ENCODE results near the gene CAPN7.
A peak's percentile ranks its signal among the peaks of the same experiment; 100 is the strongest.

CAPN7 gene

DNA sequence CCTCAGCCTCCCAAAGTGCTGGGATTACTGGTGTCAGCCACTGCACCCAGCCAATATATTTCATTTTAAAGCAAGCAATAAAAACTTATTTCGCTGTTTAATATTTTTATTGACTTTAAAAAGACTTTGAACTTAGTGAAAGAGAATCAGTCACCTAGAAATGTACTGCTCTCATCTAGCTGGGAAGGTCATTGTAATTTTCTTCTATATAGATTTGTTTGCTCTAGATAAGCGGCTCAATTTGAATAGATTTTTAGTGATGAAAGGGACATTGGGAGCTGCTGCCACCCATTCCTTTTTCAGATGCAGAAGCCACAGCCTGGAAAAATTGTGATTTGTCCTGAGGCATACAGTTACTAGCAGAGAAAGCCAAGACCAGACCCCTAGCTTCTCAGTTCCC, 40.1 kb downstream of the CAPN7 start:
- DNase-seq (ENCODE audit: low read depth, low spot score), result no peak

DNA sequence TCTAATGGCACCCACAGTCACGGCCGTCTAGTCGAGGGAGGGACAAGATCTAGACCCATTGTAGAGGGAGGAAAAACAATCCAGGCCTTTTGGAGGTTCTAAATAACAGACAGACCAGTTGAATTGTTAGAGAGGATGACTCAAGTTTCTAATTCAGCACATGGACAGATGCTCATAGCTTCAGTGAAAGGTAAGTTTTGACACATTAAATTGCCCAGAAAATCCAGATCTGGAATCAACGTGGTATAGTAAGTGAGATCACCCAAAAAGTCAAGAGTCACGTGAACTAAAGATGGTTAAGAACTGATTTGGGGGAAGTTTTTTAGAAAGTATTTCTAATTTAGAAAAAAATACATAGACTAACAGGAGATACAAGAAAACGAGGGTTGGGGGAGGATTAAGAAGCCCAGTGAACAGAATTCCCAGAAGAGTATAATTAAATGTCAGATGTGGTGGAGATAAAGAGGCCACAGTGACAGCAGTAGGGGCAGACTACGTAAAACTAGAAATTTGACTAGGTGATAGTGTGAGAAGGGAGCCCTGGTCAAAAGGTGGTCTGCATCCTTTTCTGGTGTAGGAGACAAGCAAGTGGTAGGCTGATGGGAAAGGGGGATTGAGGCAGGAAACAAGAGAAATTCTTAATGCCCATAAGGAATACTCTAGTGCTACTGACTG, 47.1 kb downstream of the CAPN7 start:
- no peak for DNase-seq (ENCODE audit: low read depth, low spot score)

DNA sequence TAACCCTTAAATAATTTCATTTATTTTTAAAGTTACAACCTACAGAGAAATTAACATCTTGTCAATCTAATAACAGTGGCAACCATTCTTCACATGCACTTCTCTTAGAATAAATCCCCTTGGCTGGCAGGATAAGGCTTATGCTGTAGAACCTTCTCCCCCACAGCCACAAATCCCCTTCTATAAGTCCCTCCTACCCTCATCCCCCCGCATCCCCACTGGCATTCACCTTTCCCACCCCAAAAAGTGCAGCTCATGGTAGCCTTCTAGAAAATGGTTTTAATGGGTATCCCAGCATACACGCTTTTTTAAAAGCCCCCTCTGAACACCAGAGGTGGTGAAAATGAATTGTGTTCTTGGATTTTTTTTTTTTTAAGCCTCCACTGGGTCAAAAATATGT, 49.2 kb downstream of the CAPN7 start:
- DNase-seq (ENCODE audit: low read depth, low spot score), result no peak

DNA sequence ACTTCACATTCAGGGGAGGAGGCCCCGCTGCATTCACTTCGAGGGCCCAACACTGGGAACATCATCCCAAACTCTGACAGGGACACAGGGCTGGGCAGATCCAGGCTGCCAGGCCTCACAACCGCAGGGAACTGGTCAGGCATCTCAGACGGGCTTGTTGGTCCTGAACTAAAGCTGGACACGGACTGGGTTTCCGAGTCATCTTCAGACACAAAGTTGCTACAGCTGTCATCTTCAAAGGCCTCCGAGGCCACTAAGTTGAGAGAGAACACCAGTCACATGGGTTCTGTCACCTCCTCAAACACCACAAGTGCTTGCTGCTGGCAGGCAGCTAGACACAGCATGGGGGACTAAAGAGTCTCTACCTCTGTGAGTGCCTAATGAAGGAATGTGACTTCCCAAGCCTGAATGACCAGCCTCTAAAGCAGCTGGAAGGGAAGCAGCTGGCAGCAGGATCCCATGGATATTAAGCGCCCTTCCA, 50.9 kb downstream of the CAPN7 start:
- DNase-seq (ENCODE audit: low read depth, low spot score), result no peak

DNA sequence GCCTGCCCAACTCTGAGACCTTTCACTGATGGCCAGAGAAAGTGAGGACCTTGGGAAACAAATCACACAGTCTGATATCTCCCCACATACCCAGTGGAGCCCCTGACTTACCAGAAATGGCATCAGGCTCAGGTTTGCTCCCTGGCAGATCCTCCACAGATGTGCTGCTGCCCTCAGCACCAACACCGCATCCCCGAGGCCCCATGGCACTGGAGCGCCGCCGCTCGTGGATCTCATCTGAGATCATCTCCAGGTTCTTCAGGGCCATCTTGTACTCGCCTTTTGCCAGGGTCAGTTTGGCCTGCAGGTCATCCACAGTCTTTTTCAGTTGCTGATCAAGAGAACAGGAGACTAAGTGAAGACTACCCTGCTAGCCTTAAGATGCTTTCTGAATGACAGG, 52.7 kb downstream of the CAPN7 start:
- DNase-seq (ENCODE audit: low read depth, low spot score), result no peak

DNA sequence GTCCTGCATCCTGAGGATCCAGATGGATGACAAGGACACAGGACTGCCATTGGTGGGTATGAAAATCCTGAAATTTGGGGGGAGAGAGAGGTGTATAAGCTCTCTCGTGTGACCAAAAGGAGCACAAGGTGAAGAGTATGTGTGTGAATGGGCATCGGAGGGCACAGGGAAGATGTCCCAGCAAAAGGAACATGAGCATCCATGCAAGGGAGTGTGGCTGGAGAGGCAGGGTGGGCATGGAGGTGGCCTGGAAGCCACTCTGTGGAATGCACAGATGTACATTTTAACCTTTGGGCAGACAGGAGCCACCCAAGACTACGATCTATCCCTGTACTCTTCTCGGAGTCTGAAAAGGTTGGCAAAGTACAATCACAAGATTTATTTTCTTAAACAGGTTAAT, 54.5 kb downstream of the CAPN7 start:
- no peak for DNase-seq (ENCODE audit: low read depth, low spot score)

DNA sequence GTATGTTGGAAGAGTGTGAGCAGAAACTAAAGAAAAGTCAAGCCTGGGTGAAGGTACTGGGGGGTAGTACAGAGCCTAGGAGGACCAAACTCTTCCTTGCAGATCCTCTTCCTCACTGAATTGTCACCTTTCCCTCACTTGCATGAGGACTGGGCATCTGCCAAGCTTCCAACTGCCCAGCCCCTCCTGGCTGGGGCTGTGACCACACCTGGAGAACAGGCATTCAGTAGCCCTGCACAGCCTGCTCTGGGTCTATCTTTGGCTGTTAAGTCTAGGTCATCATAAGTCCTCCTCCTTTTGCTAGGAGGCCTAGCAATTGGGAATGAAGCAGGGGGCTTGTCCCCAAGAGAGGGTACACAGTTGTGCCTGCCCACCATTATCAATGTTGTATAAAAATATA, 55.2 kb downstream of the CAPN7 start:
- DNase-seq (ENCODE audit: low read depth, low spot score), result no peak

DNA sequence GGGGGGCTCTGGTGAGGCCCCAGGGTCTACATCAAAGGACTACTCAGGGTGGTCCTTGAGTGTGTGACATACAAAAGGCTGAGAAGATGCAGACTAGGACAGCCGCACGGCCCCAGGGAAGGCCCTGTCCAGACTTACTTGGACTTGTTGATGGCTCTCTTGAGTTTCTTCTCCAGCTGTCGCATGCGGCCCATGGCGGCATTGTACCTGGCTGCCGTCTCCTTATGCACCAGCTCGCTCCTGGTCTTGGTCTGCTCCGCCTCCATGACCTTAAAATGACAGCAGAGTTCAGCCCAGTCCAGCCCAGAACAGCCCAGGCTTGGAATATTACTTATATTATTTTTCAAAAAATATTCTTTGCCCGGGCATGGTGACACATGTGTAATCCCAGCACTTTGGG, 56.0 kb downstream of the CAPN7 start:
- DNase-seq (ENCODE audit: low read depth, low spot score), result no peak

DNA sequence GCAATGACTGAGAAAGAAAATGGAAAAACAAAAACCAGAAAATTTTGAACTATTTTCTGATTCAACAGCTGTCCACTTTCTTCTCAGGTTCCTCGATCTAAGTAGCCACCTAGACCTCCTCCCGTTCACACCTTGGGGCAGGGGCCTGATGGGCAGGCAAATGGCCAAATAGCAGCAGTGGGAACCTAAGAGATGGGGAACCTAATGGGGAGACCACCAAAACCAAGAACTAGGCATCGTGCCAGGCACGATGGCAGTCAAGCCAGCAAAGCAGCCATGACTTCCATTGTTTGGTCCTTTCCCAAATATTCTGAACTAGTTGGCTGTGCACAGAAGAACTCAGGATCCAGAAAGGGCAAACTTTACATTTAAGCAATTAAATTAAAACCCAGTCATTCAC, 57.1 kb downstream of the CAPN7 start:
- no peak for DNase-seq (ENCODE audit: low read depth, low spot score)

DNA sequence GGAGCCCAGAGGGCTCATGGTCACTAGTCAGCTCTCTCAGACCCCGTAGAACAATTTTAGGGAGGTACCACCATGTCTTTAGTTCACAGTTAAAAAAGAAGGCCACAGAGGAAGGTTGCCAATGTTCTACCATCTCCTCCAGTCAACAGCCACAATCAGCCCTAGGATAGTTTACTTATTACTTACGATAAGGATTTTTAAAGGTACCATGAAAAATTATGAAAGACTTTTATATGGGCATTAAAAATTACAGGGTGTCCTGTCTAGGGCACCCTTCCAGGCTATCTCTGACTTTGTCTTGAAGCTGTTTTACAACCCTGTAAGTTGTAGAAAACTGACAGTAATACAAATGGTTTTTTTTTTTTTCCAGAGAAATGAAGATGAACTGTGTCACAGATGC, 57.9 kb downstream of the CAPN7 start:
- DNase-seq (ENCODE audit: low read depth, low spot score), result no peak

DNA sequence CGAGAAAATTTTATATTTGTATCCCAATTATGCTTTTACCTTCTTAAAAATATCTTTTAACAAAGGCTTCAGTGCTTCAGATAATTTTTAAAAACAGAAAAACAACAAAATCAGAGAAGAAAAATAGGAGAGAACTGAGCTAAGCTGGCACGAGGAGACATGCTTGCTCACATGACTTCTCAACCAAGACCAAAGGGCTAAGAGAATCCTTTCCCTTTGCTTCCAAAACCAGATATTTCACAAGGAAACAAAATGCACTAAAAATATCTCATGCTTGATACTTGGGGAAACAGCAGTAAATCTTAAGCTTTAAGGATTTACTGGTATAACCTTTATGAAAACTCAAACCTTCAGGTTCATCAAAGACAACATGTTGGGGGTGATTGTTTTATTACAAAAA, 58.4 kb downstream of the CAPN7 start:
- DNase-seq (ENCODE audit: low read depth, low spot score), result no peak

DNA sequence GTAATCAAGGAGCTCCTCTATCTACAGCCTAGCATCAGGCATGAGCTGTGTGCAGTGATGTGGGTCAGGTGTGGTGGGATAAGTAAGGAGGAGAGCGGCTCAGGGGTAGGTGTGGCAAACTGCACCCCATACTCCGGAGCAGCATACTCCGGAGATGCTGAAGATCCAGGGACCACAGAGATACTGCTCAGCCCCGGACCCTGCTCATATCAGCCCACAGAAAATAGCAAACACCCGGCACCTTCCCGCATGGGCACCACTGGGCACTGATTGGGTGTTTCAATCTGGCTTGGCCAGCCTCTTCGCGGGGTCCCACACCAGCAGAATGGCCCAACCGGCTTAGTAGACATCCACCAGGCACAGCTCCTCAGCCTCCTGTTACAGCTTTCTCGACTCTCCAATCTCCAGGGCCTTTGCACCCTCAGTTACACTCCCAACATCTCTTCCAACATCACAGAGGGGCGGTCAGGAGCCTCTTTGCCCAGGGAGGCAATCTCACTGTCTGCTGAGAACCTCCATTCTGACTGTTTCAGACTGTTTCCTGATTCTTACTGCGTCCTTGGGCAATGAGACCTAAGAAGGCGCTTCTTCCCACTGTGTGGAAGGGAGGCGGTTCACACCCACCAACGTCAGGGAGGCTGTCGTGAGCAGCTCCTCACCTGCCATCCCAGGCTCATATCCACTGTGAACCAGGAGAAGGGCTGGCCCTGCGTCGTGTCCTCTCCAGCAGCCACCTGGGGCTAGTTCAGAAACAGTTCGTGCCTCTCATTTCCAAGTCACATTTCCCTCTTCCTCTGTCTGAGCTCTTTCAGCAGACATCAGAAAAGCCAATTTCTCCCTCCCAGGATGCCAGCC, 59.8 kb downstream of the CAPN7 start:
- no peak for DNase-seq (ENCODE audit: low read depth, low spot score)

DNA sequence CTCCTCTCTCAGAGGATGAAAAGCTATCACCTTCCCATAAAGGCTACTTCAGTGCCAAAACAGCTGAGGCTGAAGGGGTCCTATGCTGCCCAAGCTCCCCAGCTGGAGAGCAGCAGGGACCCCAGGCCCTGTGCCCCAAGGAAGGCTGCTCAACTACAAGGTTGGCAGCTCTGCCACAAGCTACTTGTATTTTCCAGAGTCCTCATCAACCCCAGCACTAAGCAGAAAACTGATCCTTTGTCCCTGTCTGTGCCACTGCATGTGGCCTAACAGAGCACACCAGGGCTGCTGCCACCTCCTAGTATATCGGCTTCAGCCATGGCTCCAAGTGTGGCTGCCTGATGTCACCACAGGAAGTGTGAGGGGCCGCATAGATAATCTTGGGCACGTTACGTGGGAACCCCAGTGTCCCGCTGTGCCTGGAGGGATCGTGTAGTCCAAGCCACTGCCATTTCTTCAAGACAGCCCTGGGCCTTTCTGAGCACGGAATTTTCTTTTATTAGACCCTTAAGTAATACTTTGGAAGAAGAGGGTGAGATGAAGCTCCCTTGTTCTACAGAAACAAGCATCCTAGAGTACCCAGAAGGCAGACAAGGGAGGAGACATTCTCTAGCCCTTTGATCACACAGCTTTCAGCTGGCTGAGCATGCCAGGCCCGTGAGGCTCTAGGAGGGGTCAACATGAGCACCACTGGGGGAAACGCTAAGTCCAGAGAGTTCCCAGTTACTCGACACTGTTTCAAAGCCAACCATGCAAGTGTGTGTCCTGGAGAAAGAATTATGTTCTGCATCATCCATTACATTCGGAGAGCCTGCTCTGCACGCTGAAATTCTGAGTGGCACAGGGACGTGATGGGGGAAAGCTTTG, 60.7 kb downstream of the CAPN7 start:
- no peak for DNase-seq (ENCODE audit: low read depth, low spot score)

DNA sequence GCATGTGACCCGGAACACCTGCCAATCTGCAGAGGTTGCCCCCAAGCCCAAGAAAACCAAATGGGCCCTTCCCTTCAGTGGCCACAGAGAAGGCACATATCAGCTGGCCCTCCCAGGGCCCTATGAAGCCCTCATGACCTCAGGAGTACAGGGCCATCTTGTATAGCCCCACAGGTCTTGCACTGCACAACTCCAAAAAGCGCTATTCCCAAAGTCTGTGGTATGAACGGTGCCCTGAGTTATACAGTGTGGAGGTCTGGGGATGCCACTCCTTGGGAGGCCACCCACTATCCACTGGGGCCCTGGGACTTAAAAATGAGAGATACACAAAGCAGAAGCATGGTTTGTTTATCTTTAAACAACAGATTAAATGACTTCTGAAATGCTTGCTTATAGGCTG, 61.5 kb downstream of the CAPN7 start:
- no peak for DNase-seq (ENCODE audit: low read depth, low spot score)

DNA sequence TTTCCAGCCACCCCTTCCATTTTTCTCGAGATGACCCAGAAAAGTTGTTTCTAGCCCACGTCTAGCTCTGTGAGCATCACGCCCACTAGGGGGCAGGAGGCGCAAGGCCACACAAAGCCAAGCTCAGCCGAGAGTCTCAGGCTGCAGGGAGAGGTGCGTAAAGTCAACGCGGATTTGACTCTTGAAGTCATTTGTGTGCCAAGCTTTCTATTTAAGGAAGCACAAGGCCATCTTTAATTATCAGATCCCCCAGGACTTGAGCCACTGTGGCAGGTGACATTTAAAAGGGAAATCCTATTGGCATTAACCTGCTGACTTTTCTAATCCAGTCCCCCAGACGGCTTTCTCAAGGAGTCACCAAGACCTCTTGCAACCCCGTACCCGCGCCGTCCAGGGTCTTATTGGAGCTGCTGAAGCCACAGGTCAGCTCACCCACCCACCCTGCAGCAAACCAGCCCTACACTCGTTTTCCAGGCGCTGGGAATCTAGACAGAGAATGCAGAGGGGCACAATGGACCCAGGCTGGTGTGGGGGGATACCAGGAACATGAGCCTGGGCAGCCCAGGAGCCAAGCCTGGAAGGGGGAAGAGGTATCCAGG, 62.1 kb downstream of the CAPN7 start:
- DNase-seq (ENCODE audit: low read depth, low spot score), result peak; percentile 42

DNA sequence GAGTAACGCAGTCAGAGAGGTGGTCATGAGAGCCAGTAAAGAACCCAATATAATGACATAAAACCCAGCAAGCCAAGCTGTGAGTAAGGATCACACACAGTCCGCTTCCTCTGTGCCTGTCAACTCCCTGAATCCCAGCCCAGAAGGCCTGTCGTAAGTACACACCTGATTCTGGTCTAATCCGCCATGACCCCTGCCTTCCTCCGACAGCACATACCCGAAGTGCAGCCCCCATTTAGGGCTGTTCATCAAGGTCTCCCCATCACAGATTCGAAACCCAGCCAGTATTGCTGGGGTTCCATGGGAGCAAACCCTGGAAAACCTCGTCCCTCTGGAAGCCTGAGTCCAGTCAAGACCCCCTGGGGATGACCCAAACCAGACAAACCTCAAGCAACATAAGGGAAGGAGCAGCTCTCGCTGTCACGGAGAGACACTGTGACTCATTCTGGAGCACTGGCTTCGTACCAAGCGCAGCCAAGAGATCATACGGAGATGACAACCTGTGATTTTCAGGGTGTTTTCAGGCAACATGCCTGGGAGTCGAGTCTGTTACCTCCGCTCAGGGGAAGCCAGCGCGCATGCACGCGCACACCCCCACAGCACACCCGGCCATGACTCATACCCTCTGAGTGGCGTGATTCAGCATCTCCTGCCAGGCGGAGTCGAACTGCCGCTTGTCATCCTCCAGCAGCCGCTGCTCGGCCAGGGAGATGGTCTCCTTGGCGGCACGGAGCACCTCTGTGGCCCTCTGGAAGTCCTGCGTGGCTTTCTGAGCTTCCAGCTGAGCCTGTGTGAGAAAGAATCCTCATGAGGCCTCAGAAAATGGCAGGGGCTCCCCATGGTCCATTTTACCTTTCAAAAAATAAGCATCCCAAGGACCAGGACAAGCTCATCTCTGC, 63.3 kb downstream of the CAPN7 start:
- DNase-seq (ENCODE audit: low read depth, low spot score), result peak; percentile 17

DNA sequence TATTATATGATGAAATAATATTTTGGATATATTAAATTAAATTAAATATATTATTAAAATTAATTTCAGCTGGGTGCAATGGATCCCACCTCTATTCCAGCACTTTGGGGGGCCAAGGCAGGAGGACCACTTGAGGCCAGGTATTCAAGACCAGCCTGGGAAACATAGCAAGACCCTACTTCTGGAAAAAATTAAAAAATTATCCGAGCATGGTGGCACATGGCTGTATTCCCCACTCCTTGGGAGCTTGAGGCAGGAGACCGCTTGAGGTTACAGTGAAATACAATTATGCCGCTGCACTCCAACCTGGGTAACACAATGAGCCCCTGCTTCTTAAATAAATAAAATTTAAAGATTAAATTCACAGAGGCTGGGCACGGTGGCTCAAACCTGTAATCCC, 65.0 kb downstream of the CAPN7 start:
- DNase-seq (ENCODE audit: low read depth, low spot score), result no peak

DNA sequence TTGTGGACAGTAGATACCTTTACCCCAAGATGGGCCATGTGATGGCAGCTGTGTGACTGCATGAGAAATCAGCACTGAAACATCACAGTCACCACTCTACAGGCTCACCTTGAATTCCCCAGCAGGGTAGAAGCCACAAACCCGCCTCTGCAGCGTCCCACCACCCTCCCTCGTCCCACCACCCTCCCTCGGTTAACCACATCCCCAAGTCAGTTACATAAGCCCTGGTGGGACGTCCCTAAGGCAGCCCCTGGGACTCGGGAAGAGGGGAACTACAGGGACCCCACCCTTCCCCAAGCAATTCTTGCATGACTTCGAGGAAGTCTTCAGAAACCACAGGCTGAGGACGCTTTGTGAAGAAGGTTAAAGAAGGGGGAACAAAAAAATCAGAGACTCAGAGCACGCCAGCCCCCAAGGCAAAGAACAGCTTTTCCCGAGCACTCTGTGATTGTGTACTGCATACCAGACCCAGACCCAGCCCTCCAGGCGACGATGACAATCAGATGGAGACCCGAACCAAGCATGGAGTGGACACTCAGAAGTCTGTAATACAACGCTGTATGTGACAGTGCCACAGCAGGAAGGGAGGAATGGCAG, 65.8 kb downstream of the CAPN7 start:
- no peak for DNase-seq (ENCODE audit: low read depth, low spot score)

DNA sequence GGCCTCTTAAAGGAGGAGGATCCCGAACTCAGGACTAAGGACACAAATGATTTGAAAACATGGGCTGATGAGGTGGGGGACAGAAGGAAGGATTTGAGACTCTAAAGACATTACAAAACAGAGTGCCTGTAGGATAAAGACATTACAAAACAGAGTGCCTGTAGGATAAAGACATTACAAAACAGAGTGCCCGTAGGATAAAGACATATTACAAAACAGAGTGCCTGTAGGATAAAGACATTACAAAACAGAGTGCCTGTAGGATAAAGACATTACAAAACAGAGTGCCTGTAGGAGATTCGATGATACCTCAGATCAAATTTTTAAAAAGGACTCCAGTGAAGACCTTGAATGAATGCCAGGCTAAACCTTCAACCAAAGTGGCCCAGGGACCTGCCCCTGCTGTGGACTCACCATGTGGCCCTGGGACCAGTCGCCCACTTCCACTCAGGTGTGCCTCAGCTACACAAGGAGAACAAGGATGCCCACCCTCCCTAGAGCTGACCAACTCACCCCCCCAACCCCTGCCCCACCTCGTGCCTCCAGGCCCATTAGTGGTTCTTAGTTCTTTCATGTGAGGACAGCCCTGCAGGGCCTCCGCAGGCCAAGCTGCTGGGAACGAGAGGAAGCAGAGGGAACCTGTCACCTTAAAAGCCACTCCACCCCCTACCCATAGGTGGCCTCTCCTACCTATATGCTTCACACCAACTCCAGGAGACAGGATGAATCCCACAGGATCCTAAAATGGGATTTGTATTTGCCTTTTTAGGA, 66.6 kb downstream of the CAPN7 start:
- no peak for DNase-seq (ENCODE audit: low read depth, low spot score)

DNA sequence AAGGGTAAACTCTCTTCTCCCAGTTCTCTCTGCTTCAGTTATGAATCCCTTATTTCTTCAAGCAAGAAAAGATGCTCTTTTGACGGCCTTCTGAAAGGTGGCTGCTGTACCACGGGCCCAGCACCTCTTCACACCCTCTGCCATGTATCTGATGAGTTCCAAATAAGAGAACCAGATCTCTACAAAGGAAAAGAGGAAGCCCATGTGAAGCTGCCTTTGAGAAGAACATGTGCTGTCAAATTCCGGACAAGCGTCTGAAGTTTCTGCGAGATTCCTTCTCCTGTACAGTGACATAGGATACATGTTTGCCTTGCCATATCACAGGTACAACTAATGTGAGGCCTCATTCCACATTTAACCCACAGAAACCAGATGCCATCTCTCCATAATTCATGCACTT, 67.2 kb downstream of the CAPN7 start:
- no peak for DNase-seq (ENCODE audit: low read depth, low spot score)

Measured in iPS DF 19.7 (cell line).